Activated effector memory CD4-positive, alpha-beta T cell treated with anti-CD3 and anti-CD28 coated beads, Interleukin-2, amount 50 U/mL, for 16 hours (primary cell): ENCODE data around the gene PKNOX1.
"Not testable (repeated sequence)": the region's sequence is repeated elsewhere in the genome, so short reads cannot be mapped to it uniquely, and the experiment has no call there.

ENCODE experiments used
- DNase-seq: peaks from one replicate; pipeline ENCODE4 v3.0.0-alpha.2; 2020

The PKNOX1 gene

GRCh38 chr21:43021756-43022600 lies 47.6 kb downstream of the PKNOX1 start:
- DNase-seq: no peak

GRCh38 chr21:43023175-43023574 lies 48.8 kb downstream of the PKNOX1 start:
- DNase-seq: no peak

GRCh38 chr21:43024439-43025136 lies 50.2 kb downstream of the PKNOX1 start:
- DNase-seq: no peak

DNA sequence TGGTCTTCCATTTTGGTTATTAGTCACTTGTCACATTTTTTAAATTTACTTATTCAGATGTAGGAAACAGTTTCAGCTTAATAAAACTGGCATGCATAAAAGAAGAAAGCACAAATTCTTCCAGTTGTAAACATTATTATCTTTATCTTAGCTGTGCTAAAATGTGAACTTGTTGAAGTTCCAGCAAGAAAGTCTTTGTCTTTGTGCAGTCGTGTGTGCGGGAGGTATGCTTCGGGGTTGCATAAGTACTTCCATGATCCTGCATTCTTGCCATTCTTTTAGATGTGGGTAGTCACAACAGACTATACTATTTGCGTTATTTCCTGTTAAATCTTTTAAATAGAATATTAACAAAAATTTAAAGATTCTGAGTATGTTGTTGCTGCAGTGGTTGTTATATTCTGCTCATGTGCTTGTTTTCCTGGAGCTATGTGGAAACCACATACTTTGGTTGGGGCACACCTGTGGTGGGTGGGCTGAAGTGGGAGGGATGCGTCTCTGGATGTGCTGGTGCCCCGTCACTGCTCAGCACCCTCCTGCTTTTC lies 51.3 kb downstream of the PKNOX1 start:
- DNase-seq: no peak

DNA sequence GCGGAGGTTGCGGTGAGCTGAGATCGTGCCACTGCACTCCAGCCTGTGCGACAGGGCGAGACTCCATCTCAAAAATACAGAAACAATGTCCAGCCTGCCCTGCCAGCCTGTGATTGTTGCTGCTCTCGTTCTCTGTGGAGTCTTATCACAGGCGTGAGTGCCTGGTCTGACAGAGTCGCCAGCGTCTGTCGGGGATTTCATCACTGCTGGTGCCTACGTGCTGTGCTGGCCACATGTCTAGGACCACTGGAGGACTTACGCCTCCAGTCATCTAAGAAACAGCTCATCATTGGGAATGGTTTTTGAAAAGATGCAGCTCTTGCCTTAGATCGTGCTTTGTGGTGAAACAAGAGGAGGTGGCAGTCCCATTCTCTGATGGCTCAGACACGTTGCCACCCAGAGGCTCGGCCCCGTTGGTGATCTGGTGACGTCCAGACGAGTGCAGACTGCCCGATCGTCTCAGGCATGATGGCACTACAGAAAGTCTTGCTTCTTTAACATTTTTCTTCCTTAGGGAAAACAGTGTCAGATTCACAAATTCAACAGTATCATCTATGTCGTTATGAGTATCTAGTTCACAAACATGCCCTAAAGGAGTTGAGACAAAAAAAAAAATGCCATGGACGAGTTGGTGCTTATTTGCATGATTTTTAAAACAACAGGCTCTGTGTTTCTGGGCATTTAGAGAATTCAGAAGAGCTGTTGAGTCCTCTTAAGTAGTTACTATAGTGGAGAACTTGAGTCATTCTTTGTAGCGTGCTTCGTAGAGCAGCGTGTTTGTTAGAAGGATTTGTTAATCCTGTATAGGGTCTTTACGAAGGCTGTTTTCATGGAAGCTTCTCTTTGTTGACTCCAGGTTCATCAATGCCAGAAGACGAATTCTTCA lies 53.7 kb downstream of the PKNOX1 start:
- DNase-seq: no peak

DNA sequence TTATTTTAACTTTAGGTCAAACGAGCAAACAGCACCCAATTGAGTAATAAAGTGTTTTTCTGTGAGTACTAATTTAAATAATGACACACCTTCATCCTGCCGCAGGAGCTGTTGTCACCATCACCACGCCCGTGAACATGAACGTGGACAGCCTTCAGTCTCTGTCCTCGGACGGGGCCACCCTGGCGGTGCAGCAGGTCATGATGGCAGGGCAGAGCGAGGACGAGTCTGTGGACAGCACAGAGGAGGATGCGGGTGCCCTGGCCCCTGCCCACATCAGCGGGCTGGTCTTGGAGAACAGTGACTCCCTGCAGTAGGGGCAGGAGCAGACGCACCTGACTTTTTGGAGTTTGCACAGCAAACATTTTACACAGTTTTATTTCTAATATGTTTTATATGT lies 55.4 kb downstream of the PKNOX1 start:
- DNase-seq: no peak

DNA sequence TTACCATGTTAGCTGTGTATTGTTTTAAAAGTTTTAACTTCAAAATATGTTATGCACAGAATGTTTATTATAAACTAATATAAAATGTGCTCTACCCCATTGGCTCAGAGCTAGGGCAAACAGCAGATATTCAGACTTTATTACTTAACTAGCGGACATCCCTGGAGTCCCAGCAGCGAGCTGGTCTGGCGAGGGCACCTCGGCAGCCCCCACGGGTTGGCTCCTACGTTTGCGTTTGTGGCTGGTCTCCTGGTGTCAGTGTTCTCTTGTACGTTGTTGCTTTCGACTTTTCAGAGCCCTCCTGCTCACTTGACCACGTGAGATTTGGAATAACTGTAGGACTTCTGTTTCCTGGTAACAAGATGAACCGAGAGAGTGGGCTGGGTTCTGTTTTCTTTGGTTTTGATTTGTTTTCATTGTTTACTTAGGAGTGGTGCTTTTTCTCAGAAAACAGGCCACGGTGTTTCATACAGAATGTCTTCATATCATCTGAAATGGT lies 56.8 kb downstream of the PKNOX1 start:
- no peak for DNase-seq

DNA sequence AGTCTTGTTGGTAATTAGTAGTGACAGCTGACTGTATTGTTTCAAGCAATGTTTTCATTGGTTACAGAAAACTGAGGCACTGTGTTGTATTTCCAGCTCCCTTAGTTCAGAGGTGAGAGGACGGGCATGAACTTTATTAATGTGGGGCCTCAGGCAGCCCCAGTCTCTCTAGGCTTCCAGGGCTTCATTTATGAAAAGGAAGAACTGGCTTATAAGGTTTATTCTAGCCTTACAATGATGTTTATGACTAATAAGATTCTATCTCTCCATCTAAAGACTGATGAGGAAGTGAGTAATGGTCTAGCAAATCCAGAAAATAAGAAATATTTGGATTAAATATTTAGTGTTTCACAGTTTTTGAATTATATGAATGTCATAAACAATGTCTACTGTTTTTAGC lies 59.7 kb downstream of the PKNOX1 start:
- no peak for DNase-seq

GRCh38 chr21:43034826-43035225 lies 60.5 kb downstream of the PKNOX1 start:
- no peak for DNase-seq

- DNase-seq: not testable (repeated sequence)
Observed at GRCh38 chr21:43036889-43037288, 62.5 kb downstream of the PKNOX1 start.

GRCh38 chr21:43037918-43038658 lies 63.7 kb downstream of the PKNOX1 start:
- not testable (repeated sequence) for DNase-seq

- not testable (repeated sequence) for DNase-seq
Observed at GRCh38 chr21:43038659-43039044, 64.3 kb downstream of the PKNOX1 start.

- DNase-seq: not testable (repeated sequence)
Observed at GRCh38 chr21:43042169-43042568, 67.8 kb downstream of the PKNOX1 start.

- peak; percentile 39 for DNase-seq
Observed at GRCh38 chr21:43043291-43043690, 68.9 kb downstream of the PKNOX1 start.

GRCh38 chr21:43044547-43044946 lies 70.2 kb downstream of the PKNOX1 start:
- not testable (repeated sequence) for DNase-seq

DNA sequence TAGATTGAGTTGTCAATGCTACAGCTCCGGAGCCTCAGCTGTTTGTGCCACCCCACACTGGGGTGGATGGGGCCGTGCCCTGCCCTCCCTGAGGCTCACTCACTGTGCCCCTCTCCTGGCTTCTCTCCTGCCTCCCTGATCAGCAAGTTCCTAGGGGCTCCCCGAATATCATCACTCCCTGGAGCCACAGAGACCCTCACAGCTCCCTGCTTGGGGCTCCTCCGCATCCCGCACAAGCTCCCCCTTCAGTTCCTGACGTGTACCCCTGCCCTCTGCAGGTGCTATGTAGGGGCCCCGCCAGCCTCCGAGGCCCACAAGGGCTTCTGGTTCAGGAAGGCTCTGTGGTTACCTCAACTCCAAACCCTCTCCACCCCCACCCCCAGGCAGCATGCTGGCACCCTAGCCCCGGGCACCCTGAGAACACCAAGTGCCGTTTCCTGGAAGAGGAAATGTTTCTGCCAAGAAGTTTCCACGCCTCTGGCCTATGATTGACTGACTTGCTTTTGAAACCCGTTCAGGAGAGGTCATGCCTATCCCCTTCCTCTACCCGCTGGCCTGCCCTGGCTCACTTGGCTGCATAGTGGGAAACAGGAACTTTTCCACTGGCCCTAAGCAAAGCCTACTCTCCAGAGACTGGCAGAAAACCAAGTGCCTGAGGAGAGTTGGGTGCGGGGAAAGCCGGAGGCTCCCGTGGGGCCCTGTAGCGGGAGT lies 71.0 kb downstream of the PKNOX1 start:
- DNase-seq: not testable (repeated sequence)

DNA sequence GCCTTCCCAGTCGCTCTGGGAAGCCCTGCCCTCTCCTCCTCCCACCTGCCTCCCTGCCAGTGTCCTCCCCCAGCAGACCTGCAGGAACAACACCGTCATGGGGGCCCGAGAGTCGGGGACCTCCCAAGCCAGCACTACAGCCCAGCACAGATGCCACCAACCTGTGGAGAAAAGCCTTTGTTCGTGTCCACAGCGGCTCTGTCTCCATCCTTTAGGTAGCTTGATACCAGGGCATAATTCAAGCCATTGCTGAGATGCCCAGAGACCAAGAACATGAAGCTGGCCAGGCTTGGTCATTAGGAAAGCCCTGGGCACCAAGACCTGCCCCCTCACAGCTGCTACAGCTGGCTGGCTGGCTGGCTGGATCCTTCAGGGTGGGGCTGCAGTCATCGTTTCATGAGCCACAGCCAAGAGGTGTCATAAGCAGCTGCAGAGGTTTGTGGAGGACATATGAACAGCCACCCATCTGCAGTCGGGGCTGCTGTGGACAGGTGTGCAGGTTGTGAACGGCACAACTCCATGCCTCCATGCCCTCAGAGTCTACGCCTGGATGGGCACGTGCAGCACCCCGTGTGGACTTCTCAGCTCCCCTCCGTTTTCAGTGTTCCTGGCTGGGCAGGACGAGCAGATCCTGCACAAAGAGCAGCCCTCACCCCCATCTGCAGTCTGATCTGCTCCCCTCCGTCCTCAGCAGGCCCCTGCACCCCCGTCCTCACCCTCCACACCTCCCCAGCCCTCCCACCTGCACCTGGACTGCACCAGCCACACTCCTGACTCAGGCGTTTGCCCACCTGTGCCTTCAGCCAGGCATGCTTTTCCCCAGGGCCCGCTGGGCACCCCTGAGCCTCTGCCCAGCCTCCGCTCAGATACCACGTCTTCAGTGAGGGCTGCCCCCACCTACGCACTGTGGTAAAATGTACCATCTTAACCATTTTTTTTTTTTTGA lies 71.8 kb downstream of the PKNOX1 start:
- not testable (repeated sequence) for DNase-seq

- DNase-seq: not testable (repeated sequence)
Observed at GRCh38 chr21:43053112-43053511, 78.8 kb downstream of the PKNOX1 start.

DNA sequence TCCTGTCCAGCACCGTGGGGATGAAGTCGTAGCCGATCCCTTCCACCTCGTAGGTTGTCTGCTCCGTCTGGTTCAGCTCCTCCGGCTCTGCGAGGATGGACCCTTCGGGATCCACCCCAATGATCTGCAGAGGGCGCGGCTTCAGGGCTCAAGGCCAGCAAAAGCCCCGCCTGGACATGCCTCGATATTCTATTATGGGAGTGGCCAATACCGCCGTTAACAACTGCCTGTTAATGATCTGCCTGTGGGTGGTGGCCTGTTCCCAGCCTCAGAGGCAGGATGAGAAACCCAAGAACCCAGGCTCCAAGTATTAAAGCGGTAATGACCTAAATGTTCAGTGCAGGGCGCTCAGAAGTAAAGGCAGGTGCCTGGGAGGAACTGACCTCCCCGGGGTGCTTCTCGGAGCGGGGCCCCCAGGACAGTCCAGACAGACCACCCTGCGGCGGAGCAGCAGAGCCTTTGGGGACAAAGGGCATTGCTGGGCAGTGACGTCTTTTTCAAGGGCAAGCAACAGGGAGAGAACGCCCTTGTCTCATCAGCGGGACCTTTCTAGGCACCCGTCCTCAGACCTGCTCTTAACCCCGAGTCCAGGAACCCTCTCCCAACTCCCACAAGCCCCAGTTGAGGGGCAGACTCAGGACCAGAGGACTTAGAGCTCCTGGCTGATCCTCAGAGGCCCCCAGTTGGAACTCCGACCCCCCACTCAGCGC lies 88.7 kb downstream of the PKNOX1 start:
- DNase-seq: not testable (repeated sequence)
